GM10266 (cell line): Measurements from ENCODE around the gene PRRC1.
"Not testable (repeated sequence)": the region's sequence is repeated elsewhere in the genome, so short reads cannot be mapped to it uniquely, and the experiment has no call there.

Source experiments
- DNase-seq: peaks from one replicate; pipeline ENCODE4 v3.0.0; 2012; ENCODE audit errors: extremely low spot score
- CTCF ChIP-seq: IDR thresholded peaks from 2 replicates; pipeline ENCODE4 v1.5.1; 2012; ENCODE audit warnings: mild to moderate bottlenecking, low read depth; ENCODE audit not compliant: control insufficient read depth, insufficient read depth; ENCODE audit errors: missing control alignments

PRRC1 gene

GRCh38 chr5:127562252-127562651, 44.8 kb downstream of the PRRC1 start:
- DNase-seq = no peak

GRCh38 chr5:127563136-127563535, 45.7 kb downstream of the PRRC1 start:
- DNase-seq = no peak
- no peak for TF ChIP-seq CTCF

More at GRCh38 chr5:127562252-127562651, 44.8 kb downstream of the PRRC1 start:
- TF ChIP-seq CTCF = peak; percentile 36

GRCh38 chr5:127564002-127564769, 46.7 kb downstream of the PRRC1 start:
- peak; percentile 77 for TF ChIP-seq CTCF

GRCh38 chr5:127565586-127566270, 48.3 kb downstream of the PRRC1 start:
- TF ChIP-seq CTCF = no peak
- DNase-seq = no peak

More at GRCh38 chr5:127564002-127564769, 46.7 kb downstream of the PRRC1 start:
- peak; percentile 62 for DNase-seq

- DNase-seq = peak; percentile 59
- TF ChIP-seq CTCF = no peak
These were observed 49.8 kb downstream of the PRRC1 start for GRCh38 chr5:127567026-127567768.

- TF ChIP-seq CTCF = no peak
- no peak for DNase-seq
These were observed 50.7 kb downstream of the PRRC1 start for GRCh38 chr5:127568166-127568565.

GRCh38 chr5:127569471-127569870, 52.0 kb downstream of the PRRC1 start:
- DNase-seq = not testable (repeated sequence)
